Uterus (tissue), 4 donors: ENCODE data around the gene GJA10. TPM values are rescaled to one million over a fixed set of nuclear protein-coding genes. Genes with fewer than 3 reads are reported as not detected.

ENCODE experiments used
- DNase-seq, 2 donors: peaks; one replicate each; pipeline ENCODE4 v3.0.0-alpha.2; 2019 to 2020
- H3K27ac ChIP-seq, 2 donors: fragments of 200-600 bp; sonication (generic); 1 replicate in 1 of 2; 2 replicates in 1 of 2; pipeline ENCODE4 v1.5.1; 2016 to 2018
- H3K27me3 ChIP-seq, 2 donors: fragments of 200-600 bp; sonication (generic); one replicate each; pipeline ENCODE4 v1.5.1; 2018 to 2019; ENCODE audit warnings: control low read depth in 1 of 2
- H3K36me3 ChIP-seq, 2 donors: fragments of 200-600 bp; sonication (generic); one replicate each; pipeline ENCODE4 v1.5.1; 2019; ENCODE audit warnings: control low read depth in 1 of 2
- H3K4me1 ChIP-seq, 2 donors: fragments of 200-600 bp; sonication (generic); one replicate each; pipeline ENCODE4 v1.5.1; 2018 to 2019; ENCODE audit warnings: control low read depth in 1 of 2
- H3K4me3 ChIP-seq, 2 donors: fragments of 200-600 bp; sonication (generic); 1 replicate in 1 of 2; 2 replicates in 1 of 2; pipeline ENCODE4 v1.5.1; 2018 to 2019; ENCODE audit warnings: mild to moderate bottlenecking in 1 of 2
- H3K9me3 ChIP-seq, 2 donors: fragments of 200-600 bp; sonication (generic); one replicate each; pipeline ENCODE4 v1.5.1; 2019; ENCODE audit warnings: control low read depth in 1 of 2
- CTCF ChIP-seq, 4 experiments: fragments of 200-600 bp in 2 of 4; fragments of 450-650 bp in 2 of 4; sonication (generic) in 2 of 4; IDR thresholded peaks; one replicate each; pipeline ENCODE4 v1.5.1; 2016 to 2019; ENCODE audit warnings: antibody characterized with exemption in 4 of 4, mild to moderate bottlenecking in 2 of 4, moderate library complexity in 1 of 4
- POLR2A ChIP-seq, 2 donors: fragments of 450-650 bp; IDR thresholded peaks; one replicate each; pipeline ENCODE4 v1.6.1; 2016; ENCODE audit warnings: antibody characterized with exemption in 2 of 2, mild to moderate bottlenecking in 1 of 2, moderate library complexity in 1 of 2
- intact Hi-C: fragments of 100-400 bp; cut with DNase I; formaldehyde crosslinking; loops from one replicate; pipeline ENCODE4 v1.15.1; 2023; ENCODE audit warnings: low total_unique reads
- total RNA-seq, 4 donors: library from RNA; depleted of rRNA in 3 of 4; stranded (reverse); fragments of >200 nt in 3 of 4; gene quantifications; one replicate each; pipeline versions ENCODE4 v1.1.0 to v1.2.4, GENCODE V29; 2014 to 2023
- donor health status: DM: yes; HTN: yes; CAD: no.

Gene GJA10
- total RNA-seq, 4 donors from 2014 or later, result not detected

DNA sequence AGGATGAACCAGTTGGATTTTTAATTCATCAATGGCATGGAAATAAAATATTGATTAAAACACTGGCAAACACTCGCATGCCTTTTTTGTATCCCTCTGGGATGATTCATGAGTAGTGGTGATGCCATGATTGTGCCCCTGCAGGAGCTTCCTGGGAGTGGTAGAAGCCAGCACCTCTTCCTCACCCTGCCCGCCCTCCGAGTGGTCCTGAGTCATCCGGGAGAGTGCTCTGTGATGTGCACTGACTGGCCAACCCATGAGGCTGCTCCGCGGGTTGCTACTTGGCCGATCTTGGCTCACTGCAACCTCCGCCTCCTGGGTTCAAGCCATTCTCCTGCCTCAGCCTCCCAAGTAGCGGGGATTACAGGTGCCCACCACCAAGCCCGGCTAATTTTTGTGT lies 27.4 kb downstream of the GJA10 start:
- Histone ChIP-seq H3K4me3 (no peak overlapping the region), H3K9me3 (no peaks in the 10 kb centered on the region), H3K4me1 (no peaks in the 10 kb centered on the region), H3K27ac (no peak overlapping the region), H3K36me3 (no peaks in the 10 kb centered on the region), H3K27me3 (no peaks in the 10 kb centered on the region)
- TF ChIP-seq CTCF (IDR thresholded peaks at IDR 0.05) (no peak), POLR2A (IDR thresholded peaks at IDR 0.05) (no peak)
- intact Hi-C loops, result no loop called here
- no peak for DNase-seq

DNA sequence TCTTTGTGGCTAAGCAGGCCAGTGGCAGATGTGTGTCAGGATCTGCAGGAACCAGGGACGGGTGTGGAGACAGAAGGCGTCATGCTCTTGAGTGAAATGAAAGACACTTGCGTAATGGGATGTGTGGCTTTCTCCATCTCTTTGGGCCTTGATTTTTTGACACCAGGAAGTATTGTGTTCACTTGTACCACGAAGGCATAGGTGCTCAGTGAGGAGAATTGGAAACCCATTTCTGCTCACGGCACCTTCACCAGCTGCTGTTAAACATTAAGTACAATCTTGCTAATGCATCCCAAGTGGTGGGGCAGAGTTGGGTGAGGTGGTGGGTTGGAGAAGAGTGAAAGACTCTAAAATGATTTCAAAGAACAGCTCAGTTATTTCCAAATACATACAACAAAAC lies 30.0 kb downstream of the GJA10 start:
- no peak for TF ChIP-seq CTCF (IDR thresholded peaks at IDR 0.05)
- no peak for TF ChIP-seq POLR2A (IDR thresholded peaks at IDR 0.05)
- no peak overlapping the region for H3K27ac ChIP-seq
- H3K4me1 ChIP-seq, result no peaks in the 10 kb centered on the region
- DNase-seq, result no peak
- no peaks in the 10 kb centered on the region for H3K36me3 ChIP-seq
- H3K27me3 ChIP-seq, result no peaks in the 10 kb centered on the region
- intact Hi-C loops, result no loop called here
- no peaks in the 10 kb centered on the region for H3K9me3 ChIP-seq
- H3K4me3 ChIP-seq, result no peak overlapping the region

GRCh38 chr6:89925826-89926225 lies 31.6 kb downstream of the GJA10 start:
- no peaks in the 10 kb centered on the region for H3K9me3 ChIP-seq
- intact Hi-C loops, result no loop called here
- no peak for TF ChIP-seq CTCF (IDR thresholded peaks at IDR 0.05)
- TF ChIP-seq POLR2A (IDR thresholded peaks at IDR 0.05), result no peak
- no peak for DNase-seq
- H3K4me1 ChIP-seq, result no peaks in the 10 kb centered on the region
- H3K4me3 ChIP-seq, result no peak overlapping the region
- no peaks in the 10 kb centered on the region for H3K36me3 ChIP-seq
- no peak overlapping the region for H3K27ac ChIP-seq
- no peaks in the 10 kb centered on the region for H3K27me3 ChIP-seq

DNA sequence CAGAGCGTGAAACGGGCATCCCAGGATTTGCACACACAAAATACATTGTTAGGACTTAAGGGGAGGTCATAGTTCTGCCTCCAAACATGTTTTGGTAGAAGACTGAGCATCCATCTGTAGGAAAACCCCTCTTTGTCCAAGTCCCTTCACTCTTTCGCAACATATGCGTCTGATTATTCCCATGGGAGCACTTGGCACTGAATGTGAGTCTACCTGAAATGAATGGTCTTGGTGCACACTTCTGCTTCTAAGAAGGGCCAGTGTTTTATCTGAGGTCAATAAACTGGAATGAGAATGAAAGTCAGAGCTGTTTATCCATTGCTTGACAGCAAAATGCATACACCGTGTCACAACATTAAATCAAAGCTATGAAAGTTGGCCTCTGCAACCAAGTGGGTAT lies 33.0 kb downstream of the GJA10 start:
- H3K36me3 ChIP-seq, result no peaks in the 10 kb centered on the region
- no peaks in the 10 kb centered on the region for H3K4me1 ChIP-seq
- H3K9me3 ChIP-seq, result no peaks in the 10 kb centered on the region
- no peak overlapping the region for H3K4me3 ChIP-seq
- no peak for DNase-seq
- no peak overlapping the region for H3K27ac ChIP-seq
- no peaks in the 10 kb centered on the region for H3K27me3 ChIP-seq
- no peak for TF ChIP-seq POLR2A (IDR thresholded peaks at IDR 0.05)
- TF ChIP-seq CTCF (IDR thresholded peaks at IDR 0.05), result no peak
- intact Hi-C loops, result no loop called here

DNA sequence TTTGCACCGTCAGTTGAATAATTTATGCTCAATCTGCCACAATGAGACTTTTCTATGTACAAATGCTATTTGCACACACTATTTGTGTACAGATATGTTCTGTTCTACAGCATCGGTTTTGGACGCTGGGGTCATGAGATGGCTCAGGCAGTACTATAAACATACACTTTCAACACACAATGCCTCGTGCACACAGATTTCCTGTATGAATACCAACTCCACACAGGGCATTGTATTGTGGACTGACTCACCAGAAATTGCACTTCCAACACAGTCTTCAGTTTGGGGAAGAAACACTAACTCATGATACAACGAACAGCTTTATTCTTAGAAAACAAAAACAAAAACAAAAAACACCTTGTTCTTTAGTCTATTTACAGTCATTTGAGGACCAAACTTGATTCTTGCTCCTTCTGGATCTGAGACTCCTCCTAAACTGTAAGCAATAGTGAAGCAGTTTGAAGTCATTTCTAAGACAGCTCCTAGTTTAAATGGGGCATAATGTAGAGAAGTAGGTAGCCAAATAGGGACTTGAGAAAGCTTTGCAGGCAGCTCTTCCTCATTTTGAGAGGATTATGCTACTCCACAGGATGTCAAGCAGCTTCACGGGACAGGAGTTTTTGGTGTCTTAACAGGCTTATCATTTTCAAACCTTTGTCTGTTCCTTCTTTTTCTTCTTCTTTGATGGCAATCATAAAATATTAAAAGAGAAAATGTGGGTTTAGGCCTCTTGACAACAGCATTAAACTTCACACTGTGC lies 33.7 kb downstream of the GJA10 start:
- DNase-seq, result no peak
- TF ChIP-seq POLR2A (IDR thresholded peaks at IDR 0.05), result no peak
- TF ChIP-seq CTCF (IDR thresholded peaks at IDR 0.05), result no peak
- no peaks in the 10 kb centered on the region for H3K36me3 ChIP-seq
- no peak overlapping the region for H3K4me3 ChIP-seq
- peak overlapping the region; percentile 53 to 68 for H3K27ac ChIP-seq
- H3K4me1 ChIP-seq, result no peaks in the 10 kb centered on the region
- intact Hi-C loops, result no loop called here
- no peaks in the 10 kb centered on the region for H3K27me3 ChIP-seq
- no peaks in the 10 kb centered on the region for H3K9me3 ChIP-seq
